GM18868 (cell line): Measurements from ENCODE around the gene TRANK1.
"Not testable (repeated sequence)": the region's sequence is repeated elsewhere in the genome, so short reads cannot be mapped to it uniquely, and the experiment has no call there.

Source experiments
- ATAC-seq: cut with Tn5 transposase; IDR thresholded peaks from one replicate; pipeline ENCODE4 v1.9.1; 2021; ENCODE audit warnings: mild to moderate bottlenecking, moderate library complexity; ENCODE audit not compliant: unreplicated experiment

The TRANK1 gene

DNA sequence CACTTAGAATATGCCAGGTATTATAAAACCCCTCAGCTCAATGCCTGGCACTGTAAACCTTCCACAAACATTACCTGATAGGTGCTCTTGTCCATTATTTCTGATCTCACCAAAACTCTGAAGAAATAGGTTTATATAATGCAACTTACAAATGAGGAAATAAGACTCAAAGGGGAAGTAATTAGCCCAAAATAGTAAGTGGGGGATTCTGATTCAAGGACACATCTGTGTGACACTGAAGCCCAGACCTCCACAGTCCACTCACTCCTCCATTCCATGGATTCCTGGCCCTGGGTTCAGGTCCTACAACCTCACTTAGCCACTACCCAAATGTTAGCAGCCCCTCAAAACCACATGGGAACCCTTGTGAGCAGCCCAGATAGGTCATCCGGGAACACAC lies 49.9 kb downstream of the TRANK1 start:
- ATAC-seq = peak; percentile 37

DNA sequence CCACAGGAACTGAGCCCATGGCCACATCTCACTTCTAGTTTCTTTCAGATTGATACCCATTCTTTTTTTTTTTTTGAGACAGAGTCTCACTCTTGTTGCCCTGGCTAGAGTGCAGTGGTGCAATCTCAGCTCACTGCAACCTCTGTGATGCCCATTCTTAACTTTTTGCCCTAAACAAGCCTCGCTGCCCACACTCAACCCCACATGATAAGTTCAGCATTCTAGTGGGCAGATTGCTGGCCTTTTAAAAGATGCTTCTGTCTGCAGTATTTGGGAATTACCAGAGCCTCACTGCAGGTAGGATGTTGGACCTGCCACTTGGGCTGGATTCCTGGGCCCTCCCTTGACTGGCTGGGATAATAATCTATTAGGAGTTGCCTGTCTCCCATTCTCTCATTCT lies 51.0 kb downstream of the TRANK1 start:
- no peak for ATAC-seq

- ATAC-seq = peak; percentile 56
Observed at GRCh38 chr3:36893137-36893557, 51.7 kb downstream of the TRANK1 start.

GRCh38 chr3:36892457-36893136 lies 52.3 kb downstream of the TRANK1 start:
- no peak for ATAC-seq

- peak; percentile 65 for ATAC-seq
Observed at GRCh38 chr3:36891701-36892160, 53.1 kb downstream of the TRANK1 start.

- ATAC-seq = peak; percentile 4
Observed at GRCh38 chr3:36891097-36891496, 53.8 kb downstream of the TRANK1 start.

DNA sequence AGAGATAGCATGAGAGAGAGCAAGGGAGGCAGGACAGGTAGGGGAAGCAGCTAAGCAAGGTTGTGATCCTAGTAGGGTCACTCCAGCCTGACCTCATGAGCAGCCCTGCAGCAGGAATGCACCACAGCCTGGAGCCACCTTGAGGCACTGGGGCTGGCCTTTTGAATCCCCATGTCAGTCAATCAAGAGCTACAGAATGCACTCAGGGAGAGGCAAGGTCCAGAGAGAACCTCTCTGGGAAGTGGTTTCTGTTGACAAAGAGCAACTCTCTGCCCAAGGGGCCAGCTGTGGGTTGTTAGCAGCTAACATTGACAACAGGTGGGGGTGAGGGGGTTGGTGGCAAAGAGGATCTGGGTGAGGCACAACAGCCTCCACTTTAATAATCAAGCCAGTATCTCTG lies 54.6 kb downstream of the TRANK1 start:
- no peak for ATAC-seq

GRCh38 chr3:36881735-36882134 lies 63.1 kb downstream of the TRANK1 start:
- ATAC-seq = no peak

GRCh38 chr3:36879842-36880241 lies 65.0 kb downstream of the TRANK1 start:
- ATAC-seq = not testable (repeated sequence)

GRCh38 chr3:36877930-36878685 lies 66.7 kb downstream of the TRANK1 start:
- no peak for ATAC-seq

GRCh38 chr3:36876181-36876936 lies 68.5 kb downstream of the TRANK1 start:
- peak; percentile 97 for ATAC-seq

DNA sequence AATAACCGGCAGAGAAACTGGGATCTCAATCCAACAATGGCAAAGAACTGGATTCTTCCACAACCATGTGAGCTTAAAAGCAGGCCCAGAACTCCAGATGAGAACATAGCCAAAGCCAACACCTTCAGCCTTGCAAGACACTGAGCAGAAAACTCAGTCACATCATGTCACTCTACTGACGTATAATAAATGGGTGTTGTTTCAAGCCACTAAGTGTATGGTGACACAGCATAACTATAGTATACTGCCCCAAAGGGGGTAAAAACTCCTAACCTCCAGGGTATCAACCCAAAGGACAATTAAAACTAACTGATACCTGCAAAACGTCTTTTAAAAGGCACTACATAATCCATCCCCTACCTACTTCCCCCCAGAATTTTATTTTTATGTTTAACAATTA lies 69.5 kb downstream of the TRANK1 start:
- no peak for ATAC-seq

DNA sequence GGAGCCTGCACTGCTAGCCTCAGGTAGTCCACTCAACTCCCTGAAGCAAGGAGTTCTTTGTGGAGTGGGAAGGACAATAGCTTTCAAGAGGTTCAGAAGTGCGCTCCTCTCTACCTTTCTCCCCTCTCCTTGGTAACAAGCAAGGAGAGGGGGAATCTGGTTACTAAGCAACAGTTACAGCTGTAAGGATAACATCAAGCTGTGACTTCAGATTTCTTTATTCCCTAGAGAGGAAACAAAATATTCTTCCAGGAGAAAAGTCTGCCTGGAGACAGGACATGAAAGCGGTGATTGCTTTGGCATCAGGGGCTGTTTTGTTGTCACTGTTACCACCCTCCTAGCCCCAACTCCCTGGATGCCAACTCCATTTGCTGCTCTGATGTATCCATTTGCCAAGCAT lies 70.4 kb downstream of the TRANK1 start:
- no peak for ATAC-seq

GRCh38 chr3:36871379-36872126 lies 73.3 kb downstream of the TRANK1 start:
- no peak for ATAC-seq

DNA sequence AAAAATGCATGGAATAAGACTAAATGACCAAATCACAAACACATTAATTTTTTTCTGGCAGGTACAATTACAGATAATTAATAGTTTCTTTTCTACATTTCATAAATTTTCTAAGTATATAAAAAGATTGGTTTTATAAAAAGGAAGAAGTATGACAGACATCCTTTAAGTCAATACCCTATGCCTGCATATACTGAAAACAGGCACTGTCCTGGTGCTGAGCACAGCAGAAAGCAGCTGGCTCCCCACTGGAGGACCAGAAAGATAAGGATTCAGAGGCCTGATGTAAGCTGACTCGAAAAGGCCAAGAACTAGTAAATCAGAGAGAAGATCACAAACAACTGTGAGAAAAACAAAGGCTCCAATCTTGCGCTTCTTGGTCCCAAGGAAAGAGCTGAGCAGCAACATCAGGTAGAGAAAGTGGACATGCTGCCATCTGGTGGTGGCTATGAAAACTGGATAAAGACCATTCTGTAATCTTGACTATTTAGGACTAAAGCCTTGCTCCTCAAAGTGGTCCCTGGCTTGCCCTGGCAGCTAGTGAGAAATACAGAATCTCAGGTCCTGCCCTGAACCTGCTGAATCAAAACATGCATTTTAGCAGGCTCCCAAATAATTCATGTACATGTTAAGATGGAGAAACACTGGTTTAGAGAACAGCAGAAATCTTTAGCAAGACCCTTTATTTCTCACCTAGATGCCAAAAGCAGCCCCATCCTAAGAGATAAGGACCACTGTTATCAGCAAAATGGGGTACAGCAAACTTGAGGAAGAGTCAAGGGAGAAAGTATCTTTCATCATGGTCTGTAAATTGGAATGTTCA lies 76.0 kb downstream of the TRANK1 start:
- ATAC-seq = peak; percentile 95

GRCh38 chr3:36867810-36868209 lies 77.0 kb downstream of the TRANK1 start:
- ATAC-seq = no peak

DNA sequence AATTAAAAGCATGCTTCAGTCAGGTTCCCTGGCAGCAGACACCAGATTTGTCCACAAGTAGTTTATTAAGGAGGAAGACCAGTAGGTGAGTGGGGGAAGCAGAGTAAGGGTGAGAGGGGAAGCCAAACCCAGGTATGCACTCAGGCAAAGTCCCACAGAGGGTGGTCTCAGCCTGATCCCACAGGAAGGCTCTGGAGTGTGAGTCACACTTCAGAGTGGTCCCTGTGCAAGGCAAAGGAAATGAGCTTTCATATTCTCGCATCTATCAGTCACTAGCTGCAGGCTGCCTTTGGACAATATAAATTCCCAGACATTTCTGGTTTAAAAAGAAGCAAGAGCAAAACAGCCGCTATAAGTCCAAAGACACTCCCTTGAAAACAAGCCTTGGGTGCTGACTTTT lies 78.5 kb downstream of the TRANK1 start:
- ATAC-seq = no peak

- no peak for ATAC-seq
Observed at GRCh38 chr3:36864180-36865053, 80.4 kb downstream of the TRANK1 start.
